CD14-positive monocyte (primary cell): Measurements from ENCODE around the gene PIM1. TPM values are rescaled to one million over a fixed set of nuclear protein-coding genes. Genes with fewer than 3 reads are reported as not detected.

Experiments
- DNase-seq, 3 donors: peaks; one replicate each; pipeline ENCODE4 v3.0.0-alpha.2; 2011 to 2022
- H2AFZ ChIP-seq: 2 replicates; pipeline ENCODE4 v1.6.0; 2012; ENCODE audit warnings: mild to moderate bottlenecking, low read depth, low read length, inconsistent platforms; ENCODE audit not compliant: insufficient read depth, poor library complexity, severe bottlenecking
- H3K27ac ChIP-seq, 2 donors: 1 replicate in 1 of 2; 2 replicates in 1 of 2; pipeline ENCODE4 v1.5.1; 2012 to 2013; ENCODE audit warnings: low read length in 2 of 2, control low read depth in 1 of 2, inconsistent platforms in 1 of 2, low read depth in 1 of 2, mild to moderate bottlenecking in 1 of 2
- H3K27me3 ChIP-seq, 2 donors: one replicate each; pipeline versions ENCODE4 v1.6.0 to v1.6.1; 2011 to 2013; ENCODE audit warnings: low read length in 2 of 2; ENCODE audit not compliant: control insufficient read depth in 2 of 2, insufficient read depth in 2 of 2
- H3K36me3 ChIP-seq, 2 donors: replicated peaks in 1 of 2; 1 replicate in 1 of 2; 2 replicates in 1 of 2; pipeline versions ENCODE4 v1.5.1 to v1.6.1; 2012 to 2013; ENCODE audit warnings: low read length in 2 of 2, control low read depth in 1 of 2, inconsistent platforms in 1 of 2, mild to moderate bottlenecking in 1 of 2; ENCODE audit not compliant: insufficient read depth in 2 of 2, control insufficient read depth in 1 of 2
- H3K4me1 ChIP-seq, 2 donors: 1 replicate in 1 of 2; 2 replicates in 1 of 2; pipeline versions ENCODE4 v1.5.1 to v1.6.1; 2012 to 2013; ENCODE audit warnings: low read length in 2 of 2, control low read depth in 1 of 2, inconsistent platforms in 1 of 2, mild to moderate bottlenecking in 1 of 2, moderate library complexity in 1 of 2; ENCODE audit not compliant: insufficient read depth in 2 of 2, control insufficient read depth in 1 of 2
- H3K4me2 ChIP-seq: replicated peaks from 2 replicates; pipeline ENCODE3; 2012; ENCODE audit warnings: low read length, moderate library complexity, mild to moderate bottlenecking; ENCODE audit not compliant: poor library complexity, severe bottlenecking; ENCODE audit errors: extremely low read depth
- H3K4me3 ChIP-seq, 3 experiments: fragments of 200-600 bp in 1 of 3; sonication (generic) in 1 of 3; replicated peaks in 1 of 3; 1 replicate in 2 of 3; 2 replicates in 1 of 3; pipeline ENCODE4 v1.5.1; 2011 to 2013; ENCODE audit warnings: low read length in 3 of 3, mild to moderate bottlenecking in 3 of 3, control low read depth in 2 of 3, low read depth in 2 of 3, inconsistent platforms in 1 of 3, moderate library complexity in 1 of 3
- H3K79me2 ChIP-seq: 2 replicates; pipeline ENCODE4 v1.6.0; 2012; ENCODE audit warnings: mild to moderate bottlenecking, control low read depth, inconsistent platforms, low read length, moderate library complexity; ENCODE audit not compliant: insufficient read depth
- H3K9ac ChIP-seq: 2 replicates; pipeline ENCODE4 v1.6.0; 2017; ENCODE audit warnings: low read length, mild to moderate bottlenecking; ENCODE audit not compliant: insufficient read depth, poor library complexity, severe bottlenecking
- H3K9me3 ChIP-seq, 2 donors: replicated peaks in 1 of 2; 1 replicate in 1 of 2; 2 replicates in 1 of 2; pipeline versions ENCODE4 v1.5.1 to v1.6.1; 2012 to 2013; ENCODE audit warnings: low read length in 2 of 2, control low read depth in 1 of 2; ENCODE audit not compliant: control insufficient read depth in 1 of 2, insufficient read depth in 1 of 2
- H4K20me1 ChIP-seq: 2 replicates; pipeline ENCODE4 v1.6.0; 2012; ENCODE audit warnings: mild to moderate bottlenecking, low read length, control low read depth, moderate library complexity; ENCODE audit not compliant: insufficient read depth
- H3K27ac Mint-ChIP-seq, 7 donors: one replicate each; pipeline ENCODE4 v1.8.0; 2020; ENCODE audit warnings: mild to moderate bottlenecking in 7 of 7, mixed read lengths in 7 of 7, moderate library complexity in 6 of 7, inconsistent platforms in 2 of 7
- H3K27me3 Mint-ChIP-seq, 3 donors: one replicate each; pipeline ENCODE4 v1.8.0; 2021 to 2022; ENCODE audit warnings: low read depth in 3 of 3, mild to moderate bottlenecking in 3 of 3, mixed read lengths in 3 of 3, moderate library complexity in 3 of 3, inconsistent platforms in 1 of 3
- H3K36me3 Mint-ChIP-seq, 2 donors: one replicate each; pipeline ENCODE4 v1.8.0; 2020; ENCODE audit warnings: mixed read lengths in 2 of 2, inconsistent platforms in 1 of 2, mild to moderate bottlenecking in 1 of 2
- H3K4me1 Mint-ChIP-seq: one replicate; pipeline ENCODE4 v1.8.0; 2020; ENCODE audit warnings: mild to moderate bottlenecking, mixed read lengths
- H3K4me3 Mint-ChIP-seq, 2 donors: one replicate each; pipeline ENCODE4 v1.8.0; 2020; ENCODE audit warnings: mild to moderate bottlenecking in 2 of 2, mixed read lengths in 2 of 2, moderate library complexity in 1 of 2
- H3K9me3 Mint-ChIP-seq, 7 donors: one replicate each; pipeline ENCODE4 v1.8.0; 2020 to 2022; ENCODE audit warnings: mixed read lengths in 7 of 7, mild to moderate bottlenecking in 6 of 7, moderate library complexity in 6 of 7, inconsistent platforms in 2 of 7
- WGBS: methylation state at CpG from one replicate; pipeline ENCODE4 v1.1.5; 2013; ENCODE audit warnings: missing lambda C conversion rate; ENCODE audit not compliant: insufficient coverage; 5-methylcytosine and 5-hydroxymethylcytosine counted together
- intact Hi-C, 2 donors: fragments of 100-400 bp; cut with micrococcal nuclease; formaldehyde crosslinking; loops; one replicate each; pipeline versions ENCODE4 v1.15.0 to v1.15.1; 2023
- polyA plus RNA-seq, 3 donors: library from polyadenylated mRNA; depleted of rRNA in 1 of 3; unstranded in 2 of 3; stranded (reverse) in 1 of 3; fragments of 300-500 nt in 2 of 3; fragments of >200 nt in 1 of 3; fragmentation: Illumina TruSeq in 2 of 3; gene quantifications; 1 replicate in 2 of 3; 2 replicates in 1 of 3; pipeline ENCODE4 v1.2.3, GENCODE V29; 2012 to 2021
- TF ChIP-seq, protein P1 (sequence below): fragments of 200-600 bp; IDR thresholded peaks from one replicate; pipeline ENCODE4 v1.8.0; 2022; ENCODE audit warnings: antibody characterized with exemption, mild to moderate bottlenecking

Gene PIM1
- polyA plus RNA-seq, 3 donors, result 20.5 to 25.0 (median 24.4) TPM

DNA sequence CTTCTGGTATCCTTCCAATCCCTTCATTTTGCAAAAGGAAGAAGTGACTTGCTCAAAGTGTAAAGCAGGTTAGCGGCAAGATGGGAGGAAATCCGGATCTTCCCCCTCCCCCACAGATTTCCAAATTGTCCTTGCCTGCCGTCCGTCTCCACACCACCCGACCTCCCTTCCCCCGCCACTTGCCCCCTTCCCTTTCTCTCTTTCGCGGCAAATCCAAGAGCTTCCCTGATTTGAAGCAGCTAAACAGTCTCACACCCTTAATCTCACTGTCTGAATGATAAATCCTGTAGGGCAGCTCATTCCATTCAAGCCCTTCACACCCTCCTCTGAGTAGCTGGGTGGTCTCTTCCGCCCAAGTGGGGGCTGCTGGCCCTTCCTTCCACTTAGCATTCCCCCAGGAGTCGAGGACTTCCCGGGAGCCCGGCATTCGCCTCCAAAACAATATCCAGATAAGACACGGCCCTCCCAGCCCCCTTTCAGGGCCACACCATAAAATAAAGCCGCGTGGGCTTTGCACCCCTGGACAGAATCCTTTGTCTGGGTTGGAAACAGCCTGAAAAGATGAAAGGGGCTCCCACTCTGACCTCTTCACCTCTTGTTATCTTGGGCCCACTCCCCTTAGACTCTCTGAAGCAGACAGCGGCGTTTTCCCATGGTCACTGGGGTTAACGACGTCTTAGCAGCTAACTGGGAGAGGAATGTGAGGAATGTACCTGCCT lies 44.0 kb upstream of the PIM1 start:
- Histone ChIP-seq H3K4me2 (peak overlapping the region; percentile 20), H3K27me3 (no peaks in the 10 kb centered on the region), H3K79me2 (no peaks in the 10 kb centered on the region), H4K20me1 (no peaks in the 10 kb centered on the region), H3K9me3 (no peaks in the 10 kb centered on the region), H3K4me1 (peaks cover 21 to 26% of the 10 kb centered on the region in 2 donors), H2AFZ (no peak overlapping the region), H3K4me3 (peak overlapping the region in 1 of 3 experiments; percentile 13), H3K9ac (no peak overlapping the region), H3K36me3 (no peaks in the 10 kb centered on the region), H3K27ac (no peak overlapping the region)
- no peak for DNase-seq
- Mint-ChIP-seq H3K4me1 (peaks cover 22% of the 10 kb centered on the region), H3K9me3 (peaks cover 0 to 3% (median 0%) of the 10 kb centered on the region in 7 donors), H3K27me3 (peaks cover 2 to 6% (median 2%) of the 10 kb centered on the region in 3 donors), H3K4me3 (peak overlapping the region in 1 of 2 donors; percentile 59), H3K36me3 (no peaks in the 10 kb centered on the region), H3K27ac (peak overlapping the region in 3 of 7 donors; percentile 16 to 79 (median 63))
- intact Hi-C loops, result loop anchor here in 1 of 2 donors (5.0 kb wide), 1 partner anchor 44 kb away; no protein-coding TSS in a partner anchor
- 39% methylated on average over 13 of the region's 20 CpGs for WGBS
- TF ChIP-seq, protein P1, sequence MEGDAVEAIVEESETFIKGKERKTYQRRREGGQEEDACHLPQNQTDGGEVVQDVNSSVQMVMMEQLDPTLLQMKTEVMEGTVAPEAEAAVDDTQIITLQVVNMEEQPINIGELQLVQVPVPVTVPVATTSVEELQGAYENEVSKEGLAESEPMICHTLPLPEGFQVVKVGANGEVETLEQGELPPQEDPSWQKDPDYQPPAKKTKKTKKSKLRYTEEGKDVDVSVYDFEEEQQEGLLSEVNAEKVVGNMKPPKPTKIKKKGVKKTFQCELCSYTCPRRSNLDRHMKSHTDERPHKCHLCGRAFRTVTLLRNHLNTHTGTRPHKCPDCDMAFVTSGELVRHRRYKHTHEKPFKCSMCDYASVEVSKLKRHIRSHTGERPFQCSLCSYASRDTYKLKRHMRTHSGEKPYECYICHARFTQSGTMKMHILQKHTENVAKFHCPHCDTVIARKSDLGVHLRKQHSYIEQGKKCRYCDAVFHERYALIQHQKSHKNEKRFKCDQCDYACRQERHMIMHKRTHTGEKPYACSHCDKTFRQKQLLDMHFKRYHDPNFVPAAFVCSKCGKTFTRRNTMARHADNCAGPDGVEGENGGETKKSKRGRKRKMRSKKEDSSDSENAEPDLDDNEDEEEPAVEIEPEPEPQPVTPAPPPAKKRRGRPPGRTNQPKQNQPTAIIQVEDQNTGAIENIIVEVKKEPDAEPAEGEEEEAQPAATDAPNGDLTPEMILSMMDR, result no peak

DNA sequence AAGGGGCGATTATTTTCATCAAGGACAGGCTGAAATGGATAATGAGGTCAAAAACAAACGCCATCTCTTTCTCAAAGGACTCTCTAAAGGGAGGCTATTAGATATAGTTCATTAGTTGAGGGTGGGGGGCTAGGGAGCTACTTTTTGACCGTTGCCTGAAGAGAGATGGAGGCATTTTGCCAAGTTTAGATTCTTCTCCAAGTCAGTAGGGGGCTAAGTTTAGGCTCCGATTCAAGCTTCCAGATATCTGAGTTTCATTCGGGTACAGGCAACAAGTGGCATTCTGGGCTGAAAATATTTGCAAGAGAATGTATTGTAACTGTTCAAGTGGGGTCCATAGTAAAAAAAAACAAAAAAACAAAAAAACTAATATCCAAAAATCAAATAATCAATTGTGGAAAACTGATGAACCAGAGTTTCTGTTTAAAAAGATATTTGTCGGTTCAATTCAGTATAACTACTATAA lies 43.4 kb upstream of the PIM1 start:
- Mint-ChIP-seq H3K4me3 (peak overlapping the region in 1 of 2 donors; percentile 59), H3K27me3 (peaks cover 2 to 6% (median 2%) of the 10 kb centered on the region in 3 donors), H3K27ac (peak overlapping the region in 1 of 7 donors; percentile 79), H3K9me3 (peaks cover 0 to 3% (median 0%) of the 10 kb centered on the region in 7 donors), H3K4me1 (peaks cover 26% of the 10 kb centered on the region), H3K36me3 (no peaks in the 10 kb centered on the region)
- Histone ChIP-seq H4K20me1 (no peaks in the 10 kb centered on the region), H3K4me3 (no peak overlapping the region), H3K27ac (no peak overlapping the region), H2AFZ (no peak overlapping the region), H3K36me3 (no peaks in the 10 kb centered on the region), H3K79me2 (no peaks in the 10 kb centered on the region), H3K27me3 (no peaks in the 10 kb centered on the region), H3K9me3 (no peaks in the 10 kb centered on the region), H3K4me1 (peaks cover 27 to 32% of the 10 kb centered on the region in 2 donors), H3K9ac (no peak overlapping the region), H3K4me2 (no peak overlapping the region)
- TF ChIP-seq, protein P1, result no peak
- DNase-seq, result no peak
- 100% methylated on average over 4 of the region's 6 CpGs for WGBS
- intact Hi-C loops, result loop anchor here in 1 of 2 donors (5.0 kb wide), 1 partner anchor 44 kb away; no protein-coding TSS in a partner anchor
